Lower lobe of right lung (tissue), 2 donors: ENCODE data around the gene SLC22A8. TPM values are rescaled to one million over a fixed set of nuclear protein-coding genes. Genes with fewer than 3 reads are reported as not detected.

Experiments used
- ATAC-seq, 2 donors: fragments of 200-7000 bp; cut with Tn5 transposase; one replicate each; pipeline ENCODE4 v1.9.1; 2020 to 2022; ENCODE audit warnings: mild to moderate bottlenecking in 2 of 2, moderate library complexity in 2 of 2
- DNase-seq: peaks from one replicate; pipeline ENCODE4 v3.0.0-alpha.2; 2020
- H3K27ac ChIP-seq: fragments of 200-600 bp; one replicate; pipeline ENCODE4 v1.8.0; 2022
- H3K27me3 ChIP-seq: fragments of 200-600 bp; one replicate; pipeline ENCODE4 v1.8.0; 2022; ENCODE audit warnings: low read depth
- H3K36me3 ChIP-seq: fragments of 200-600 bp; one replicate; pipeline ENCODE4 v1.8.0; 2022; ENCODE audit warnings: mild to moderate bottlenecking
- H3K4me1 ChIP-seq: fragments of 200-600 bp; one replicate; pipeline ENCODE4 v1.8.0; 2022
- H3K4me3 ChIP-seq: fragments of 200-600 bp; one replicate; pipeline ENCODE4 v1.8.0; 2022; ENCODE audit warnings: mild to moderate bottlenecking
- H3K9me3 ChIP-seq: fragments of 200-600 bp; one replicate; pipeline ENCODE4 v1.8.0; 2022
- intact Hi-C: fragments of 100-400 bp; cut with DNase I; formaldehyde crosslinking; loops from one replicate; pipeline ENCODE4 v1.11.0; 2022
- total RNA-seq: library from RNA; stranded (reverse); fragmentation: NEBNext Ultra II Directional; extraction: Animal tissue kit (Norgen Biotek cat#: 25700); gene quantifications from one replicate; pipeline ENCODE4 v1.2.1, GENCODE V29; 2021
- TF ChIP-seq, protein P1 (sequence below): fragments of 200-600 bp; IDR thresholded peaks from one replicate; pipeline ENCODE4 v1.8.0; 2022; ENCODE audit warnings: antibody characterized with exemption, mild to moderate bottlenecking
- donor health status: DM: no; HTN: yes; CAD: no; lungs with severe emphysema.

The SLC22A8 gene
- total RNA-seq, 1 donor from 2014 or later = not detected

DNA sequence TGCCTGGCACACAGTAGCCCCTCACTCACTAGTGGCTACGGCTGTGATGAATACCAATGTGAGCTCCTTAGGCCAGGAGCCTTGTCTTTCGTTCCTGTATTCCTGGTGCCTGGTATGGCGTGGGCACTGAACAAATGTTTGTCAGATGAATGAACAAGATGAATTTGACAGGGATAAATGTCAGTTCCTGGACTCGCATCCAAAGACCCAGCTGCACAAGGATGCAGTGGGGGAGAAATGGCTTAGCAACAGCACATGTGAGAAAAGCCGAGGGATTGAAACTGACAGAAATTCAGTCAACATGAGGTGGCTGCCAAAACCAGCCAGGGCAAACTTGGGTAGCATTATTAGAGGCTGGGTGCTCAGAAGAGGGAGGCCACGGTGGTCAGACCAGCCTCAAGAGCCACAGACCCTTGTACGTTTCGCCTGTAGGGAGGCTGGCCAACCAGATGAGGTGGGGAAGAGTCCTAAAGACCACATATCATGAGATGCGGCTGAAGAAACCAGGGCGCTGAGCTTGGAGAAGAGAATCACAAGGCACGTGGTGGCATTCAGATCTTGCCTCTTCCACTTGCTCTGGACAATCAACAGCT lies 7.7 kb upstream of the SLC22A8 start:
- Histone ChIP-seq H3K4me3 (no peak overlapping the region), H3K27me3 (peaks cover 5% of the 10 kb centered on the region), H3K9me3 (no peaks in the 10 kb centered on the region), H3K36me3 (no peaks in the 10 kb centered on the region), H3K4me1 (no peaks in the 10 kb centered on the region), H3K27ac (peak overlapping the region; percentile 37)
- ATAC-seq (no peak), DNase-seq (no peak)
- intact Hi-C loops = loop anchor here (5.0 kb wide), 1 partner anchor 116 kb away; no protein-coding TSS in a partner anchor
- TF ChIP-seq, protein P1, sequence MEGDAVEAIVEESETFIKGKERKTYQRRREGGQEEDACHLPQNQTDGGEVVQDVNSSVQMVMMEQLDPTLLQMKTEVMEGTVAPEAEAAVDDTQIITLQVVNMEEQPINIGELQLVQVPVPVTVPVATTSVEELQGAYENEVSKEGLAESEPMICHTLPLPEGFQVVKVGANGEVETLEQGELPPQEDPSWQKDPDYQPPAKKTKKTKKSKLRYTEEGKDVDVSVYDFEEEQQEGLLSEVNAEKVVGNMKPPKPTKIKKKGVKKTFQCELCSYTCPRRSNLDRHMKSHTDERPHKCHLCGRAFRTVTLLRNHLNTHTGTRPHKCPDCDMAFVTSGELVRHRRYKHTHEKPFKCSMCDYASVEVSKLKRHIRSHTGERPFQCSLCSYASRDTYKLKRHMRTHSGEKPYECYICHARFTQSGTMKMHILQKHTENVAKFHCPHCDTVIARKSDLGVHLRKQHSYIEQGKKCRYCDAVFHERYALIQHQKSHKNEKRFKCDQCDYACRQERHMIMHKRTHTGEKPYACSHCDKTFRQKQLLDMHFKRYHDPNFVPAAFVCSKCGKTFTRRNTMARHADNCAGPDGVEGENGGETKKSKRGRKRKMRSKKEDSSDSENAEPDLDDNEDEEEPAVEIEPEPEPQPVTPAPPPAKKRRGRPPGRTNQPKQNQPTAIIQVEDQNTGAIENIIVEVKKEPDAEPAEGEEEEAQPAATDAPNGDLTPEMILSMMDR = no peak

DNA sequence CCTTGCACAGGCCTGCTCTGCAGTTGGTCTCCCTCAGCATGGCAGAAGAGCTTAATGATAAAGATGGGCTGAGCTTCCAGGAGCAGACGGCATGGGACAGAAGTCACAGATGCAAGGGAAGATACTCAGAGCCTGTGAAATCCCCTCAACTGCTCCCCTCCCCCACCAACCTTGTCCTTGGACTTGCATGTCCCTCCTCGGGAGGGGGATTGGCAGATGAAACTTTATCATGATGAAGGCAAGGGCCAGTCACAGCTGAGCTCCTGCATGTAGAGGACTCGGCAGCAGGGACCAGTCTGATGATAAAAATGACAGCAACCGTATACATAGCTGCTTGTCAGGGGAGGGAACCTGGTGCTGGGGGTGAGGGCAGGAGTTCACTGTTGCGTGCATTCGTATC lies 6.8 kb upstream of the SLC22A8 start:
- H3K4me1 ChIP-seq = peaks cover 2% of the 10 kb centered on the region
- H3K27ac ChIP-seq = no peak overlapping the region
- TF ChIP-seq, protein P1 = no peak
- H3K9me3 ChIP-seq = no peaks in the 10 kb centered on the region
- ATAC-seq = no peak
- no peak overlapping the region for H3K4me3 ChIP-seq
- H3K36me3 ChIP-seq = no peaks in the 10 kb centered on the region
- no peak for DNase-seq
- intact Hi-C loops = loop anchor here (5.0 kb wide), 1 partner anchor 115 kb away; no protein-coding TSS in a partner anchor
- peaks cover 5% of the 10 kb centered on the region for H3K27me3 ChIP-seq

DNA sequence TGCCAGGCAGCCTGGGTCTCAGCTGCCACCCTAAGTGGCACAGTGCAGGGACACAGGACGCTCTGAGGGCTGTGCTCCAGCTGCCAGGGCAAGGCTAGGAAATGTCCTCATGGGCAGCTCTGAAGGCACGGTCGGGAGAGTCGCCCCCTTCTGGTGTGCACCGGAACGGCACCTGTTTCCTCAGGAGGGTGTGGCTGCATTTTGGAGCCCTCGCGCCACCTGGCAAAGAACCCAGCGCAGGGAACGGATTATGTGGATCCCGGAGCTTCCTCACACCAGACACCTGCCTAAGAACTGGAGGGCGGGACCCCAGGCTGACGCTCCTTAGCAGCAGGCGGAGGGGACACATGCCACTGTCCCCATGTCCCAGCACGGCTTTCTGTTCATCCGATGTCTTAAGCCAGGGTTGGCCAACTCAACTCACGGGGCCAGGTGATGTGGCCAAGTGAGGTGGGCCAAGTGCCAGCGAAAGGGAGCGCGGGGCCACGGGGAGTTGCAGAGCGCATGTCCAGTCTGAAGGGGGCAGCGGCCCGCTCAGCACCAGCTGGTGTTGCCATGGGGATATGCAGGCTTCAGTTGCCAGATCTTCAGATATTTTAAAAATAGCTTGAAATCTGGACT lies 5.1 kb upstream of the SLC22A8 start:
- Histone ChIP-seq H3K36me3 (no peaks in the 10 kb centered on the region), H3K9me3 (no peaks in the 10 kb centered on the region), H3K27me3 (peaks cover 5% of the 10 kb centered on the region), H3K4me1 (peaks cover 14% of the 10 kb centered on the region), H3K4me3 (no peak overlapping the region), H3K27ac (no peak overlapping the region)
- DNase-seq (no peak), ATAC-seq (no peak)
- TF ChIP-seq, protein P1 = peak; percentile 37
- intact Hi-C loops = loop anchor here (5.0 kb wide), 1 partner anchor 113 kb away; no protein-coding TSS in a partner anchor

DNA sequence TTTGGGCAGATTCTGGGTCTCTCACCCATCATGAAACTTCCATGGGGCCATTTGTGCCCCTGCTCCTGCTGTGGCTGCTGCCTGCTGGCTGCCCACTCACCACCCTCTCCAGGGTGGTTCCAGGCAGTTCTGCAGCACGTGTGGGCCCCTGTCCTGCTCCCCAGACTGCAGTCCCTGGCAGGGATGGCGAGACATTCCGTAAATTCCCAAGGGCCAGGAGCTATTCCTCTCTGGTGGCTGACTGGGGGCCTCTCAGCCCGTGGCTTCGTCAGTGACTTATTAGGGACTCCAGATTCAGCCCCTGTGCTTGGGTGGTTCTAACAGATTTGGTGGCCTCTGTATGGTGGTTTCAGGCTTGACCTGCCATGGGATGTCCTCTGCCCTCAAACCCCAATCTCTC lies 3.9 kb upstream of the SLC22A8 start:
- DNase-seq = no peak
- Histone ChIP-seq H3K4me1 (peaks cover 16% of the 10 kb centered on the region), H3K27me3 (peaks cover 10% of the 10 kb centered on the region), H3K27ac (no peak overlapping the region), H3K36me3 (no peaks in the 10 kb centered on the region), H3K9me3 (no peaks in the 10 kb centered on the region), H3K4me3 (no peak overlapping the region)
- no peak for ATAC-seq
- TF ChIP-seq, protein P1 = no peak
- intact Hi-C loops = no loop called here

DNA sequence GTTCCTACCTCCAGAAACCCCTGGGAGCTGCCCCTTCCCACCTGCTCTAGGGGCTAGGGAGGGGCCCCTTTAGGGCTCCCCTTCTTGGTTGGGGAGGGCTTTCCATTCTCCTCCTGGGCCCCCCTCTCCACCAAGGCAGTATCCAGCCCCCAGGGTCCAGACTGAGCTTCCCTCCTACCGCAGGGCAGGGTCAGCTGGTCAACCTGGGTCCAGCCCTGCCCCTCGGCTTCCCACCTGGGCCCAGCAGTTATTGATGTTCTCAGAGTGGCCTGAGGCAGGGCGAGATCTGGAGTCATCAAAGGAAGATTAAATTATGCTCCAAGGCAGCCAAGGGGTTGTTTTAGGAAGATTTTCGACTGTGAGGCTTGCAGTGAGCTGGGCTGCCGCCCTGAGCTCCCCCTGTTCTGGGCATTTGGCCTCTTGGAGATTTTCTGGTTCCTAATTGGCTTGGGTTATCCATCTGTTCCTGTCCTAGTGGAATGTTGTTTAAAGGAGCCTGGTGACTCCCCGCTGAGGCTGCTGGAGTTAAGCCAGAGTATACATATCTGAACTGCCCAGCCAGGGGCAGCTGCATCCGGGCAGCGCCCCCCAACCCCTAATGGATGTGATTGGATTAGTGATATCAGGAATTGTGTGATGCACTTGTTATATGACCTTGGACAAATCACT lies 1.8 kb upstream of the SLC22A8 start:
- no peak for DNase-seq
- H3K9me3 ChIP-seq = no peaks in the 10 kb centered on the region
- intact Hi-C loops = no loop called here
- ATAC-seq = peak in 1 of 2 donors; percentile 9
- no peak overlapping the region for H3K27ac ChIP-seq
- no peaks in the 10 kb centered on the region for H3K36me3 ChIP-seq
- peaks cover 10% of the 10 kb centered on the region for H3K27me3 ChIP-seq
- TF ChIP-seq, protein P1 = no peak
- peaks cover 16% of the 10 kb centered on the region for H3K4me1 ChIP-seq
- no peak overlapping the region for H3K4me3 ChIP-seq
